ENCODE measurements around the gene PPP1R1B.

The PPP1R1B gene

GRCh38 chr17:39626171-39627046 is at the start of gene PPP1R1B:
Gene PPP1R1B, plus strand, starts transcription at chr17:39626952. Its CDS starts 441 bp downstream, at chr17:39627393.
- no peak within 1 kb of the TSS for H3K27ac ChIP-seq (ENCODE audit: low read length)
- H4K20me1 ChIP-seq (ENCODE audit: insufficient read depth, low read length), result no peaks in the 10 kb centered on the region
- no peak for TF ChIP-seq EZH2phosphoT487 (IDR thresholded peaks at IDR 0.05; ENCODE audit: low read length)
- TF ChIP-seq CTCF (IDR thresholded peaks at IDR 0.05; ENCODE audit: low read length), result no peak
- TF ChIP-seq EZH2 (optimal IDR thresholded peaks at IDR 0.05; ENCODE audit: low read depth, low read length), result no peak
- H3K4me3 ChIP-seq (ENCODE audit: low read length), result no peak within 1 kb of the TSS
- H3K9me3 ChIP-seq (replicated peaks; ENCODE audit: insufficient read depth, low read length), result no peaks in the 10 kb centered on the region
- no peak for DNase-seq
- peaks cover 41% of the 10 kb centered on the region for H3K27me3 ChIP-seq (replicated peaks; ENCODE audit: insufficient read depth, low read length)
- no peak within 1 kb of the TSS for H3K9ac ChIP-seq (ENCODE audit: low read length)
- H3K4me1 ChIP-seq (ENCODE audit: low read length), result peaks cover 16% of the 10 kb centered on the region
- H3K9me2 ChIP-seq (replicated peaks; ENCODE audit: insufficient read depth, low read length), result no peaks in the 10 kb centered on the region
- peaks cover 10% of the 10 kb centered on the region; the same call in 1 of the 2 replicates for H3F3A ChIP-seq (ENCODE audit: insufficient read depth, low read length)
- H3K79me2 ChIP-seq (ENCODE audit: low read length), result no peaks in the 10 kb centered on the region
- no peak within 1 kb of the TSS for H2AFZ ChIP-seq (ENCODE audit: low read length)
- H3K36me3 ChIP-seq (replicated peaks; ENCODE audit: insufficient read depth, low read length), result no peaks in the 10 kb centered on the region
- H3K4me2 ChIP-seq (ENCODE audit: low read depth, low read length), result no peak within 1 kb of the TSS

GRCh38 chr17:39578272-39578671 is 48.5 kb upstream of the PPP1R1B start:
- Histone ChIP-seq H2AFZ (ENCODE audit: low read length) (no peak overlapping the region), H3F3A (ENCODE audit: insufficient read depth, low read length) (no peaks in the 10 kb centered on the region), H3K9ac (ENCODE audit: low read length) (no peak overlapping the region), H3K4me1 (ENCODE audit: low read length) (no peaks in the 10 kb centered on the region), H3K79me2 (ENCODE audit: low read length) (no peaks in the 10 kb centered on the region), H3K27me3 (replicated peaks; ENCODE audit: insufficient read depth, low read length) (no peaks in the 10 kb centered on the region), H3K4me2 (ENCODE audit: low read depth, low read length) (no peak overlapping the region), H4K20me1 (ENCODE audit: insufficient read depth, low read length) (no peaks in the 10 kb centered on the region), H3K36me3 (replicated peaks; ENCODE audit: insufficient read depth, low read length) (no peaks in the 10 kb centered on the region), H3K9me3 (replicated peaks; ENCODE audit: insufficient read depth, low read length) (no peaks in the 10 kb centered on the region), H3K27ac (ENCODE audit: low read length) (no peak overlapping the region), H3K4me3 (ENCODE audit: low read length) (no peak overlapping the region), H3K9me2 (replicated peaks; ENCODE audit: insufficient read depth, low read length) (no peaks in the 10 kb centered on the region)
- no peak for DNase-seq
- TF ChIP-seq CTCF (IDR thresholded peaks at IDR 0.05; ENCODE audit: low read length) (no peak), EZH2phosphoT487 (IDR thresholded peaks at IDR 0.05; ENCODE audit: low read length) (no peak), EZH2 (optimal IDR thresholded peaks at IDR 0.05; ENCODE audit: low read depth, low read length) (no peak)

GRCh38 chr17:39579318-39580081 is 47.3 kb upstream of the PPP1R1B start:
- H3K4me3 ChIP-seq (ENCODE audit: low read length), result no peak overlapping the region
- no peak overlapping the region for H3K27ac ChIP-seq (ENCODE audit: low read length)
- H3K4me2 ChIP-seq (ENCODE audit: low read depth, low read length), result no peak overlapping the region
- H3K36me3 ChIP-seq (replicated peaks; ENCODE audit: insufficient read depth, low read length), result no peaks in the 10 kb centered on the region
- no peak overlapping the region for H3K9ac ChIP-seq (ENCODE audit: low read length)
- H3K79me2 ChIP-seq (ENCODE audit: low read length), result no peaks in the 10 kb centered on the region
- no peaks in the 10 kb centered on the region for H3K9me2 ChIP-seq (replicated peaks; ENCODE audit: insufficient read depth, low read length)
- no peaks in the 10 kb centered on the region for H3K4me1 ChIP-seq (ENCODE audit: low read length)
- no peaks in the 10 kb centered on the region for H3K27me3 ChIP-seq (replicated peaks; ENCODE audit: insufficient read depth, low read length)
- H2AFZ ChIP-seq (ENCODE audit: low read length), result no peak overlapping the region
- H3K9me3 ChIP-seq (replicated peaks; ENCODE audit: insufficient read depth, low read length), result no peaks in the 10 kb centered on the region
- no peak for TF ChIP-seq CTCF (IDR thresholded peaks at IDR 0.05; ENCODE audit: low read length)
- no peak for TF ChIP-seq EZH2phosphoT487 (IDR thresholded peaks at IDR 0.05; ENCODE audit: low read length)
- no peak for TF ChIP-seq EZH2 (optimal IDR thresholded peaks at IDR 0.05; ENCODE audit: low read depth, low read length)
- H3F3A ChIP-seq (ENCODE audit: insufficient read depth, low read length), result no peaks in the 10 kb centered on the region
- no peak for DNase-seq
- no peaks in the 10 kb centered on the region for H4K20me1 ChIP-seq (ENCODE audit: insufficient read depth, low read length)

Measured in MM.1S (cell line).